ENCODE results near the gene RGMA.
"Not testable (repeated sequence)": the region's sequence is repeated elsewhere in the genome, so short reads cannot be mapped to it uniquely, and the experiment has no call there.

RGMA gene

GRCh38 chr15:93044301-93045190 is 44.5 kb downstream of the RGMA start:
- H3K4me2 ChIP-seq (ENCODE audit: low read length): no peak overlapping the region
- H3K27me3 ChIP-seq (ENCODE audit: control insufficient read depth, insufficient read depth, low read length): peaks cover 33% of the 10 kb centered on the region
- no peaks in the 10 kb centered on the region for H3K36me3 ChIP-seq (ENCODE audit: insufficient read depth, low read length)
- H3K4me1 ChIP-seq (ENCODE audit: control insufficient read depth, insufficient read depth, low read length): no peaks in the 10 kb centered on the region
- H3K9ac ChIP-seq (ENCODE audit: low read depth, low read length): no peak overlapping the region
- no peak overlapping the region for H3K4me3 ChIP-seq (ENCODE audit: low read length)
- H3K9me3 ChIP-seq (replicated peaks; ENCODE audit: low read length): no peaks in the 10 kb centered on the region

- no peak overlapping the region for H3K4me2 ChIP-seq (ENCODE audit: low read length)
- no peaks in the 10 kb centered on the region for H3K9me3 ChIP-seq (replicated peaks; ENCODE audit: low read length)
- H3K4me1 ChIP-seq (ENCODE audit: control insufficient read depth, insufficient read depth, low read length): no peaks in the 10 kb centered on the region
- peaks cover 25% of the 10 kb centered on the region for H3K27me3 ChIP-seq (ENCODE audit: control insufficient read depth, insufficient read depth, low read length)
- no peak overlapping the region for H3K9ac ChIP-seq (ENCODE audit: low read depth, low read length)
- H3K4me3 ChIP-seq (ENCODE audit: low read length): no peak overlapping the region
- no peaks in the 10 kb centered on the region for H3K36me3 ChIP-seq (ENCODE audit: insufficient read depth, low read length)
Observed at GRCh38 chr15:93043621-93044300, 45.2 kb downstream of the RGMA start.

GRCh38 chr15:93042691-93043378 is 46.2 kb downstream of the RGMA start:
- no peaks in the 10 kb centered on the region for H3K4me1 ChIP-seq (ENCODE audit: control insufficient read depth, insufficient read depth, low read length)
- H3K4me2 ChIP-seq (ENCODE audit: low read length): no peak overlapping the region
- H3K27me3 ChIP-seq (ENCODE audit: control insufficient read depth, insufficient read depth, low read length): peaks cover 23% of the 10 kb centered on the region
- no peaks in the 10 kb centered on the region for H3K36me3 ChIP-seq (ENCODE audit: insufficient read depth, low read length)
- H3K4me3 ChIP-seq (ENCODE audit: low read length): no peak overlapping the region
- no peak overlapping the region for H3K9ac ChIP-seq (ENCODE audit: low read depth, low read length)
- H3K9me3 ChIP-seq (replicated peaks; ENCODE audit: low read length): no peaks in the 10 kb centered on the region

- H3K27me3 ChIP-seq (ENCODE audit: control insufficient read depth, insufficient read depth, low read length): peaks cover 21% of the 10 kb centered on the region
- no peak overlapping the region for H3K4me2 ChIP-seq (ENCODE audit: low read length)
- peaks cover 2% of the 10 kb centered on the region for H3K4me1 ChIP-seq (ENCODE audit: control insufficient read depth, insufficient read depth, low read length)
- no peaks in the 10 kb centered on the region for H3K9me3 ChIP-seq (replicated peaks; ENCODE audit: low read length)
- no peak overlapping the region for H3K9ac ChIP-seq (ENCODE audit: low read depth, low read length)
- H3K4me3 ChIP-seq (ENCODE audit: low read length): no peak overlapping the region
- H3K36me3 ChIP-seq (ENCODE audit: insufficient read depth, low read length): no peaks in the 10 kb centered on the region
Observed at GRCh38 chr15:93042211-93042610, 46.8 kb downstream of the RGMA start.

GRCh38 chr15:93041159-93041547 is 47.9 kb downstream of the RGMA start:
- Histone ChIP-seq H3K27me3 (ENCODE audit: control insufficient read depth, insufficient read depth, low read length) (peaks cover 26% of the 10 kb centered on the region), H3K4me2 (ENCODE audit: low read length) (no peak overlapping the region), H3K9me3 (replicated peaks; ENCODE audit: low read length) (no peaks in the 10 kb centered on the region), H3K9ac (ENCODE audit: low read depth, low read length) (no peak overlapping the region), H3K36me3 (ENCODE audit: insufficient read depth, low read length) (no peaks in the 10 kb centered on the region), H3K4me1 (ENCODE audit: control insufficient read depth, insufficient read depth, low read length) (peaks cover 6% of the 10 kb centered on the region), H3K4me3 (ENCODE audit: low read length) (no peak overlapping the region)

GRCh38 chr15:93040288-93041158 is 48.5 kb downstream of the RGMA start:
- Histone ChIP-seq H3K4me1 (ENCODE audit: control insufficient read depth, insufficient read depth, low read length) (peaks cover 6% of the 10 kb centered on the region), H3K36me3 (ENCODE audit: insufficient read depth, low read length) (no peaks in the 10 kb centered on the region), H3K4me3 (ENCODE audit: low read length) (no peak overlapping the region), H3K4me2 (ENCODE audit: low read length) (no peak overlapping the region), H3K9me3 (replicated peaks; ENCODE audit: low read length) (no peaks in the 10 kb centered on the region), H3K27me3 (ENCODE audit: control insufficient read depth, insufficient read depth, low read length) (peaks cover 26% of the 10 kb centered on the region), H3K9ac (ENCODE audit: low read depth, low read length) (no peak overlapping the region)

- not testable (repeated sequence) for H3K4me3 ChIP-seq (ENCODE audit: low read length); H3K9ac ChIP-seq (ENCODE audit: low read depth, low read length); H3K4me1 ChIP-seq (ENCODE audit: control insufficient read depth, insufficient read depth, low read length); H3K9me3 ChIP-seq (replicated peaks; ENCODE audit: low read length); H3K36me3 ChIP-seq (ENCODE audit: insufficient read depth, low read length); H3K4me2 ChIP-seq (ENCODE audit: low read length)
- H3K27me3 ChIP-seq (ENCODE audit: control insufficient read depth, insufficient read depth, low read length): peaks cover 26% of the 10 kb centered on the region
Observed at GRCh38 chr15:93039562-93040287, 49.3 kb downstream of the RGMA start.

GRCh38 chr15:93037820-93038705 is 50.9 kb downstream of the RGMA start:
- peak overlapping the region; percentile 37 for H3K4me2 ChIP-seq (ENCODE audit: low read length)
- H3K36me3 ChIP-seq (ENCODE audit: insufficient read depth, low read length): no peaks in the 10 kb centered on the region
- no peaks in the 10 kb centered on the region for H3K9me3 ChIP-seq (replicated peaks; ENCODE audit: low read length)
- H3K9ac ChIP-seq (ENCODE audit: low read depth, low read length): no peak overlapping the region
- H3K27me3 ChIP-seq (ENCODE audit: control insufficient read depth, insufficient read depth, low read length): peaks cover 26% of the 10 kb centered on the region
- no peak overlapping the region for H3K4me3 ChIP-seq (ENCODE audit: low read length)
- H3K4me1 ChIP-seq (ENCODE audit: control insufficient read depth, insufficient read depth, low read length): peaks cover 6% of the 10 kb centered on the region

GRCh38 chr15:93036951-93037819 is 51.8 kb downstream of the RGMA start:
- Histone ChIP-seq H3K4me2 (ENCODE audit: low read length) (peak overlapping the region; percentile 37), H3K9ac (ENCODE audit: low read depth, low read length) (no peak overlapping the region), H3K4me1 (ENCODE audit: control insufficient read depth, insufficient read depth, low read length) (peaks cover 6% of the 10 kb centered on the region), H3K36me3 (ENCODE audit: insufficient read depth, low read length) (no peaks in the 10 kb centered on the region), H3K4me3 (ENCODE audit: low read length) (no peak overlapping the region), H3K9me3 (replicated peaks; ENCODE audit: low read length) (no peaks in the 10 kb centered on the region), H3K27me3 (ENCODE audit: control insufficient read depth, insufficient read depth, low read length) (peaks cover 21% of the 10 kb centered on the region)

All from skeletal muscle satellite cell (primary cell).